Measurements from ENCODE around the gene TSPO. TPM values are rescaled to one million over a fixed set of nuclear protein-coding genes. Genes with fewer than 3 reads are reported as not detected.

TSPO gene
- total and polyA plus RNA-seq, 2 experiments from 2014 or later: 34.6 to 44.7 TPM

- no peak for TF ChIP-seq CREB1 (CRISPR knock-in tag; IDR thresholded peaks at IDR 0.05; ENCODE audit: low read depth)
- no peak for TF ChIP-seq REST (IDR thresholded peaks at IDR 0.05; ENCODE audit: unreplicated experiment)
- TF ChIP-seq JUNB (IDR thresholded peaks at IDR 0.05; ENCODE audit: unreplicated experiment): no peak
- no peak for TF ChIP-seq EZH2 (IDR thresholded peaks at IDR 0.05; ENCODE audit: low read depth, unreplicated experiment)
- TF ChIP-seq EZH2phosphoT487 (IDR thresholded peaks at IDR 0.05; ENCODE audit: unreplicated experiment): no peak
- TF ChIP-seq POLR2AphosphoS5 (IDR thresholded peaks at IDR 0.05; ENCODE audit: low read depth): no peak
- TF ChIP-seq STAT1 (IDR thresholded peaks at IDR 0.05; ENCODE audit: unreplicated experiment): no peak
- no peak for TF ChIP-seq NANOG (IDR thresholded peaks at IDR 0.05; ENCODE audit: borderline replicate concordance)
- TF ChIP-seq CTCF (conservative IDR thresholded peaks at IDR 0.05; ENCODE audit: low read depth in 2 of 2): no peak
- TF ChIP-seq ETS1 (IDR thresholded peaks at IDR 0.05): no peak
Observed at GRCh38 chr22:43134553-43134952, 16.8 kb upstream of the TSPO start (continued).

- H3K4me3 ChIP-seq: no peak overlapping the region
- no peak overlapping the region for H3K27ac Mint-ChIP-seq
- no peak for TF ChIP-seq NANOG (IDR thresholded peaks at IDR 0.05; ENCODE audit: borderline replicate concordance)
- TF ChIP-seq JUNB (IDR thresholded peaks at IDR 0.05; ENCODE audit: unreplicated experiment): no peak
- no peak for TF ChIP-seq ZNF331 (CRISPR knock-in tag; IDR thresholded peaks at IDR 0.05; ENCODE audit: low read depth)
- TF ChIP-seq REST (IDR thresholded peaks at IDR 0.05; ENCODE audit: unreplicated experiment): no peak
- no peak for TF ChIP-seq EZH2phosphoT487 (IDR thresholded peaks at IDR 0.05; ENCODE audit: unreplicated experiment)
- TF ChIP-seq ZNF114 (CRISPR knock-in tag; IDR thresholded peaks at IDR 0.05): no peak
- no peak for TF ChIP-seq CTCF (conservative IDR thresholded peaks at IDR 0.05; ENCODE audit: low read depth in 2 of 2)
- no peak for TF ChIP-seq ETS1 (IDR thresholded peaks at IDR 0.05)
- no peak for TF ChIP-seq EZH2 (IDR thresholded peaks at IDR 0.05; ENCODE audit: low read depth, unreplicated experiment)
- TF ChIP-seq POLR2AphosphoS5 (IDR thresholded peaks at IDR 0.05; ENCODE audit: low read depth): no peak
- TF ChIP-seq CREB1 (CRISPR knock-in tag; IDR thresholded peaks at IDR 0.05; ENCODE audit: low read depth): no peak
- TF ChIP-seq STAT1 (IDR thresholded peaks at IDR 0.05; ENCODE audit: unreplicated experiment): no peak
- peaks cover 4% of the 10 kb centered on the region; the same call in 1 of the 2 replicates for H3K36me3 ChIP-seq (ENCODE audit: insufficient read depth)
- ATAC-seq: no peak
- peaks cover 4% of the 10 kb centered on the region; the same call in 1 of the 2 replicates for H4K20me1 ChIP-seq (replicated peaks; ENCODE audit: insufficient read depth)
- no peak for DNase-seq (ENCODE audit: low spot score)
- no peaks in the 10 kb centered on the region for H3F3A ChIP-seq (replicated peaks; ENCODE audit: low read depth)
- no peaks in the 10 kb centered on the region for H3K27me3 ChIP-seq (ENCODE audit: insufficient read depth)
- peaks cover 2% of the 10 kb centered on the region for H3K27me3 Mint-ChIP-seq (ENCODE audit: insufficient read depth, low read depth, poor library complexity)
- H3K9me3 Mint-ChIP-seq: no peaks in the 10 kb centered on the region
- no peak overlapping the region for H3K4me3 Mint-ChIP-seq
- peaks cover 61% of the 10 kb centered on the region; the same call in 2 of the 3 replicates for H3K36me3 Mint-ChIP-seq (ENCODE audit: low read depth)
- H3K4me2 ChIP-seq: no peak overlapping the region
- H3K79me2 ChIP-seq (replicated peaks; ENCODE audit: insufficient read depth): no peaks in the 10 kb centered on the region
- no peak overlapping the region for H2AFZ ChIP-seq
- no peaks in the 10 kb centered on the region for H3K4me1 ChIP-seq (ENCODE audit: insufficient read depth)
- H3K27ac ChIP-seq (ENCODE audit: low read depth): no peak overlapping the region
- no peaks in the 10 kb centered on the region for H3K4me1 Mint-ChIP-seq
- H3K9me2 ChIP-seq (ENCODE audit: insufficient read depth): no peaks in the 10 kb centered on the region
Observed at GRCh38 chr22:43135565-43135964, 15.8 kb upstream of the TSPO start.
